HEK293T (cell line): Measurements from ENCODE around the gene UPK2.

Experiments
- BHLHE40 ChIP-seq: fragments of 450-650 bp; IDR thresholded peaks from 2 replicates; pipeline ENCODE4 v1.6.1; 2016; ENCODE audit warnings: mild to moderate bottlenecking, moderate library complexity, borderline replicate concordance
- FOXA1 ChIP-seq: fragments of 450-650 bp; IDR thresholded peaks from 2 replicates; pipeline ENCODE4 v1.6.1; 2016; ENCODE audit warnings: mild to moderate bottlenecking
- NFRKB ChIP-seq: fragments of 450-650 bp; IDR thresholded peaks from 2 replicates; pipeline ENCODE4 v1.6.1; 2016; ENCODE audit warnings: mild to moderate bottlenecking, moderate library complexity
- TARDBP ChIP-seq: fragments of 450-650 bp; IDR thresholded peaks from 2 replicates; pipeline ENCODE4 v1.6.1; 2016

- TF ChIP-seq FOXA1 (no peak), TARDBP (no peak), BHLHE40 (no peak), NFRKB (no peak)
Measured at GRCh38 chr11:118961591-118961990, 5.5 kb downstream of the UPK2 start.
